SK-N-SH treated with all-trans-retinoic acid at 6 μM for 48 hours (cell line): ENCODE measurements around the gene TSEN54.

Experiments
- CREB5 ChIP-seq: fragments of 250-450 bp; sonication (Bioruptor Pico); IDR thresholded peaks from 2 replicates; pipeline ENCODE4 v1.5.1; 2020; ENCODE audit warnings: low read depth, mild to moderate bottlenecking, moderate library complexity
- ESRRG ChIP-seq: fragments of 250-450 bp; sonication (Bioruptor Pico); IDR thresholded peaks from 2 replicates; pipeline ENCODE4 v1.6.1; 2021; ENCODE audit warnings: mild to moderate bottlenecking
- GLIS3 ChIP-seq: fragments of 250-450 bp; sonication (Bioruptor Pico); IDR thresholded peaks from 2 replicates; pipeline ENCODE4 v1.5.0; 2020; ENCODE audit warnings: mild to moderate bottlenecking, moderate library complexity
- RARB ChIP-seq: fragments of 250-450 bp; sonication (Bioruptor Pico); IDR thresholded peaks from 2 replicates; pipeline ENCODE4 v1.8.0; 2021; ENCODE audit warnings: mild to moderate bottlenecking, moderate library complexity
- SNAI2 ChIP-seq: fragments of 250-450 bp; sonication (Bioruptor Pico); IDR thresholded peaks from 2 replicates; pipeline ENCODE4 v1.5.0; 2020; ENCODE audit warnings: mild to moderate bottlenecking, moderate library complexity
- ZFP3 ChIP-seq: fragments of 250-450 bp; sonication (Bioruptor Pico); IDR thresholded peaks from 2 replicates; pipeline ENCODE4 v1.5.0; 2020; ENCODE audit warnings: mild to moderate bottlenecking, moderate library complexity
- TF ChIP-seq, protein P1 (sequence below): fragments of 250-450 bp; sonication (Bioruptor Pico); IDR thresholded peaks from 2 replicates; pipeline ENCODE4 v1.8.0; 2020; ENCODE audit warnings: mild to moderate bottlenecking, moderate library complexity, borderline replicate concordance
- TF ChIP-seq, protein P2 (sequence below): fragments of 250-450 bp; sonication (Bioruptor Pico); IDR thresholded peaks from 2 replicates; pipeline ENCODE4 v1.5.0; 2020; ENCODE audit warnings: mild to moderate bottlenecking, moderate library complexity

DNA sequence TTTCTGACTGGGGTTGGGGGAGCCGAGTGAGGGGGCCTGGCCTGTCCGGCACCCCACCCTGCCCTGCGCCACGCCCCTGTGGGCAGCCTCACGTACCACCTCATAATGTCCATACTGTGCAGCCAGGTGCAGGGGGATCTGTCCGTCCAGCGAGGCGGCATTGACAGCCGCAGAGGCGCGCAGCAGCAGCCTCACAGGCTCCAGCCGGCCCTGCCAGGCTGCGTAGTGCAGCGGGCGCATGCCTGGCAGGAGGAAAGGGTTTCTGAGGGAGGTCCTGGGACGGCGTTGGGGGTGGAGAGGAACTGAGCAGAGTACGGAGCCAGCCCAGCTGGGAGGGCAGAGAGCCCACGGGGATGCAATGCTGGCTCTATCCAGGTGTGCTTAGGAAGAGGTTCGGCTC is 9.4 kb upstream of the TSEN54 start:
- no peak for TF ChIP-seq CREB5 (CRISPR knock-in tag)
- TF ChIP-seq, protein P1, sequence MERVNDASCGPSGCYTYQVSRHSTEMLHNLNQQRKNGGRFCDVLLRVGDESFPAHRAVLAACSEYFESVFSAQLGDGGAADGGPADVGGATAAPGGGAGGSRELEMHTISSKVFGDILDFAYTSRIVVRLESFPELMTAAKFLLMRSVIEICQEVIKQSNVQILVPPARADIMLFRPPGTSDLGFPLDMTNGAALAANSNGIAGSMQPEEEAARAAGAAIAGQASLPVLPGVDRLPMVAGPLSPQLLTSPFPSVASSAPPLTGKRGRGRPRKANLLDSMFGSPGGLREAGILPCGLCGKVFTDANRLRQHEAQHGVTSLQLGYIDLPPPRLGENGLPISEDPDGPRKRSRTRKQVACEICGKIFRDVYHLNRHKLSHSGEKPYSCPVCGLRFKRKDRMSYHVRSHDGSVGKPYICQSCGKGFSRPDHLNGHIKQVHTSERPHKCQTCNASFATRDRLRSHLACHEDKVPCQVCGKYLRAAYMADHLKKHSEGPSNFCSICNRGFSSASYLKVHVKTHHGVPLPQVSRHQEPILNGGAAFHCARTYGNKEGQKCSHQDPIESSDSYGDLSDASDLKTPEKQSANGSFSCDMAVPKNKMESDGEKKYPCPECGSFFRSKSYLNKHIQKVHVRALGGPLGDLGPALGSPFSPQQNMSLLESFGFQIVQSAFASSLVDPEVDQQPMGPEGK: no peak
- no peak for TF ChIP-seq RARB (CRISPR knock-in tag)
- TF ChIP-seq GLIS3: no peak
- TF ChIP-seq, protein P2, sequence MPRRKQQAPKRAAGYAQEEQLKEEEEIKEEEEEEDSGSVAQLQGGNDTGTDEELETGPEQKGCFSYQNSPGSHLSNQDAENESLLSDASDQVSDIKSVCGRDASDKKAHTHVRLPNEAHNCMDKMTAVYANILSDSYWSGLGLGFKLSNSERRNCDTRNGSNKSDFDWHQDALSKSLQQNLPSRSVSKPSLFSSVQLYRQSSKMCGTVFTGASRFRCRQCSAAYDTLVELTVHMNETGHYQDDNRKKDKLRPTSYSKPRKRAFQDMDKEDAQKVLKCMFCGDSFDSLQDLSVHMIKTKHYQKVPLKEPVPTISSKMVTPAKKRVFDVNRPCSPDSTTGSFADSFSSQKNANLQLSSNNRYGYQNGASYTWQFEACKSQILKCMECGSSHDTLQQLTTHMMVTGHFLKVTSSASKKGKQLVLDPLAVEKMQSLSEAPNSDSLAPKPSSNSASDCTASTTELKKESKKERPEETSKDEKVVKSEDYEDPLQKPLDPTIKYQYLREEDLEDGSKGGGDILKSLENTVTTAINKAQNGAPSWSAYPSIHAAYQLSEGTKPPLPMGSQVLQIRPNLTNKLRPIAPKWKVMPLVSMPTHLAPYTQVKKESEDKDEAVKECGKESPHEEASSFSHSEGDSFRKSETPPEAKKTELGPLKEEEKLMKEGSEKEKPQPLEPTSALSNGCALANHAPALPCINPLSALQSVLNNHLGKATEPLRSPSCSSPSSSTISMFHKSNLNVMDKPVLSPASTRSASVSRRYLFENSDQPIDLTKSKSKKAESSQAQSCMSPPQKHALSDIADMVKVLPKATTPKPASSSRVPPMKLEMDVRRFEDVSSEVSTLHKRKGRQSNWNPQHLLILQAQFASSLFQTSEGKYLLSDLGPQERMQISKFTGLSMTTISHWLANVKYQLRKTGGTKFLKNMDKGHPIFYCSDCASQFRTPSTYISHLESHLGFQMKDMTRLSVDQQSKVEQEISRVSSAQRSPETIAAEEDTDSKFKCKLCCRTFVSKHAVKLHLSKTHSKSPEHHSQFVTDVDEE: no peak
- no peak for TF ChIP-seq ZFP3 (CRISPR knock-in tag)
- no peak for TF ChIP-seq ESRRG (CRISPR knock-in tag)
- TF ChIP-seq SNAI2 (CRISPR knock-in tag): no peak
